22Rv1 (cell line): ENCODE measurements around the gene TNFSF12.
A peak's percentile ranks its signal among the peaks of the same experiment; 100 is the strongest.

Experiments used
- H3K27ac ChIP-seq: fragments of 450-650 bp; 2 replicates; pipeline ENCODE4 v1.5.1; 2017
- ZFX ChIP-seq: fragments of 450-650 bp; IDR thresholded peaks from 2 replicates; pipeline ENCODE4 v1.6.1; 2017; ENCODE audit warnings: antibody characterized with exemption, borderline replicate concordance
- TF ChIP-seq, protein P1 (sequence below): fragments of 450-650 bp; IDR thresholded peaks from 2 replicates; pipeline ENCODE4 v1.5.1; 2017; ENCODE audit warnings: mild to moderate bottlenecking

TNFSF12 gene

DNA sequence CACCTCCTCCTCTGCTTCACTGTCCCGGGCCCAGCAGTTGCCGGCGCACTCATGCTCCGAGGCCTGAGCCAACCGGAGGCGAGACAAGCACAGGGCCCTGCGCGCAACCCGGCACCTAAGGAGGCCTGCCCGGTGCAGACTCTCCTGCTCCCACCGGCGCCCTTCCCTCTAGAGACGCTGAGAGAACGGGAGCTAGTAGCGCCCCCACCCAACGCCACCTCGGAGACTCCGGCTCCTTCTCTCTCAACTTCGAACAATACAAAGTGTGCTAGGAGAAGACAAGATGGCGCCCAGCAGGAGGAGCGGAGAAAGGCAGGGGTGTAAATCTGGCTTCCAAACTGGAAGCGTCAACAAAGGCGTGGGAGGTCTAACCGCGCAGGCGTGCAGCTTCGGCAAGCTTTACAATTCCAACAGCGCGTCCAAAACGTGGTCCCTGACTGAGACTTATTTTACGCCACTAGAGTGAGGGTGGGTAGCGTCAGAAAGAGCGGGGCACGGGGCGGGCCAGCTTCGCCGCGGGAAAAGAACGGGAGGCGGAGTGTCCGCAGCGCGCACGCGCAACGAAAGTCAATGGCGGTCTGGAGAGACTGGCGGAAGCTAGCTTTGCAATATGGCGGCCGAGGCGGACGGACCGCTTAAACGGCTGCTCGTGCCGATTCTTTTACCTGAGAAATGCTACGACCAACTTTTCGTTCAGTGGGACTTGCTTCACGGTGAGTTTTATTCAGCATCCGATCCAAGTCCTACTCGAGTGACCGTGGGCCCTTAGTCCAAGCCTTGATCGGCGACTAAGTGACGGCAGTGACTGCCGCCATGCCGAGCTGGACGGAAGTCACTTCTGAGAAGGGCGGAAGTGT is 34.6 kb downstream of the TNFSF12 start, which contains the start of gene MPDU1:
Gene MPDU1 (plus strand): TSS at position 600 of the 857 bp plus-strand sequence. CDS start 11 bp downstream, at position 611.
- H3K27ac ChIP-seq: peak within 1 kb of the TSS; percentile 99
- TF ChIP-seq, protein P1, sequence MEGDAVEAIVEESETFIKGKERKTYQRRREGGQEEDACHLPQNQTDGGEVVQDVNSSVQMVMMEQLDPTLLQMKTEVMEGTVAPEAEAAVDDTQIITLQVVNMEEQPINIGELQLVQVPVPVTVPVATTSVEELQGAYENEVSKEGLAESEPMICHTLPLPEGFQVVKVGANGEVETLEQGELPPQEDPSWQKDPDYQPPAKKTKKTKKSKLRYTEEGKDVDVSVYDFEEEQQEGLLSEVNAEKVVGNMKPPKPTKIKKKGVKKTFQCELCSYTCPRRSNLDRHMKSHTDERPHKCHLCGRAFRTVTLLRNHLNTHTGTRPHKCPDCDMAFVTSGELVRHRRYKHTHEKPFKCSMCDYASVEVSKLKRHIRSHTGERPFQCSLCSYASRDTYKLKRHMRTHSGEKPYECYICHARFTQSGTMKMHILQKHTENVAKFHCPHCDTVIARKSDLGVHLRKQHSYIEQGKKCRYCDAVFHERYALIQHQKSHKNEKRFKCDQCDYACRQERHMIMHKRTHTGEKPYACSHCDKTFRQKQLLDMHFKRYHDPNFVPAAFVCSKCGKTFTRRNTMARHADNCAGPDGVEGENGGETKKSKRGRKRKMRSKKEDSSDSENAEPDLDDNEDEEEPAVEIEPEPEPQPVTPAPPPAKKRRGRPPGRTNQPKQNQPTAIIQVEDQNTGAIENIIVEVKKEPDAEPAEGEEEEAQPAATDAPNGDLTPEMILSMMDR: no peak
- no peak for TF ChIP-seq ZFX

DNA sequence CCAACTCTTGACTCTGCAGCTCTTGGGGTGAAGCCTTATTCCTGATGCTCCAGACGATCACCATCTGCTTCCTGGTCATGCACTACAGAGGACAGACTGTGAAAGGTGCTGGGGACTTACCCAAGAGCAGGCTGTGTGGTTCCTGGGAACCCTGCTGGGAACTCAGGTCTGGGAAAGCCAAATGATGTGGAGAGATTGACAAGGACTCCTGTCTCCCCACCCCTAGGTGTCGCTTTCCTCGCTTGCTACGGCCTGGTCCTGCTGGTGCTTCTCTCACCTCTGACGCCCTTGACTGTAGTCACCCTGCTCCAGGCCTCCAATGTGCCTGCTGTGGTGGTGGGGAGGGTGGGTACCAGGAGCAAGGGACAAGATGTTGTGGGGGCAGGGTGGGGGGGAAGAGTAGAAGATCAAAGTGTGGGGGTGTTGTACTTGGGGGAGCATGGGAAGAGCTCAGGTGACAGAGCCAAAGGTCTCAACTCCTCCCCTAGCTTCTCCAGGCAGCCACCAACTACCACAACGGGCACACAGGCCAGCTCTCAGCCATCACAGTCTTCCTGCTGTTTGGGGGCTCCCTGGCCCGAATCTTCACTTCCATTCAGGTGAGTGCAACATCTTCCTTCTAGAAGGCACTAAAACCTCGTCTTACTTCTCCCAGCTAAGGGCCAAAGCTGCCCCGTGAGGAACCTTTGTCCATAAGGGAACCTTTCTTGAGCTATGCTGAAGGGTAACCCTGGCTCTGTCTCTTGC is 38.0 kb downstream of the TNFSF12 start:
- H3K27ac ChIP-seq: no peak overlapping the region
- TF ChIP-seq ZFX: no peak
- TF ChIP-seq, protein P1: peak; percentile 27

DNA sequence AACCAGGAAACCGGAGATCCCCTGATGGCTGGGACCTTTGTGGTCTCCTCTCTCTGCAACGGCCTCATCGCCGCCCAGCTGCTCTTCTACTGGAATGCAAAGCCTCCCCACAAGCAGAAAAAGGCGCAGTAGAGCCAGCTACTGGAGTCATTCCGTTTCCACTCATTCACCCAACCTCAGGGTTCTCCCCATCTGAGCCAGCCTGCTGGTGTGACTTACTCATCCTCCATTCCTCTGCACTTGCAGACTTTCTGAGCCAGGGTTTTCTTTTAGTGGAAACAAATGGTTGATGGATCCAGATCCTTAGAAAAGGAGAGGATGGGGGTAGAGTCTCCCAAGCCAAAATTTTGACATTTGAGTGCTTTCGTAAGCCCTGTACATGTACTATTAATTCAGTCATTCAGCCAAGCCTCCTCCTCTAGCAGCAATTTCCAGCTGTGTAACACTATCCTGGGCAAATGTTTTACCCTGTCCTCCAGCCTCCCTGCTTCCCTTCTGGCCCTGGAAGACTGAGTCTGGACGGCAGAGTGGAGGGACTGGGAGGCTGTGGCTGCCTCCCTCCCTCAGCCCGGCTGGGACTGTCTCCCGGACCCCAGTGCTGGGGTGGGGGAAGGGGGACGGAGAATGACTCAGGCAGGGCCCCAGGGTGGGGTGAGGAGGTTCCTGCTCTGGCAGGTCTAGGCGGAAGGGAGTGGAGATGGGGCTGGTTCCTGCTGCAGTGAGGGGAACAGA is 38.7 kb downstream of the TNFSF12 start:
- H3K27ac ChIP-seq: no peak overlapping the region
- TF ChIP-seq, protein P1: no peak
- no peak for TF ChIP-seq ZFX

DNA sequence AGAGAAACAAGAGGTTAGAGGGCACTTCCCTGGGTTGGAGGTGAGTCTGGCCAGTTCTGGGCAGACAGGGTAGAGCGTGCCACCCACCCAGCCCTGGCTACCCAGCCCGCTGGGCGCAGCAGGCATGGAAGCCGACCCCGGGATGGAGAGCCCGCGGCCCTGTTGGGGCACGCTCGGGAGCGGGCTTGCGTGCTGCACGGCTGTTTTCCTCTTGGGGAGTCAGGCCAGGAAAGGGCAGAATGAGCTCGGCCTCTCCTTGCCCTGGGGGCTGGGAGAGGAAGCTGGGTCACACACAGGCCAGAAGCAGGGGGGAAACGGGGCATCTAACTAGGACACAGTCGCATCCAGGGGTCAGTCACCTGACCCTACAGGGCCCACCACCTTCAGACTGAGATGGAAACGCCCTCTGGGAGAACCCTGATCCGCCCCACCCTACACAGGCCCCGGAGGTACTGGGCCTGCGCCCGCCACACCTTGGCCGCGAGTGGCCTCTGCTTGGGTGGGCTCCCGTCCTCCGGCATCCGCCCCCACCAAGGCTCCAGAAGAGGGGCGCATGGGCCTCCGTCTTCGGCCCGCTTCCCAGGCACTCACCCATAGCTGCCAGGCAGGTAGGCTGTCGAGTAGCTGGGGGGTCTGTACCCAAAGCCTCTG is 39.8 kb downstream of the TNFSF12 start:
- H3K27ac ChIP-seq: no peak overlapping the region
- TF ChIP-seq ZFX: no peak
- TF ChIP-seq, protein P1: no peak

DNA sequence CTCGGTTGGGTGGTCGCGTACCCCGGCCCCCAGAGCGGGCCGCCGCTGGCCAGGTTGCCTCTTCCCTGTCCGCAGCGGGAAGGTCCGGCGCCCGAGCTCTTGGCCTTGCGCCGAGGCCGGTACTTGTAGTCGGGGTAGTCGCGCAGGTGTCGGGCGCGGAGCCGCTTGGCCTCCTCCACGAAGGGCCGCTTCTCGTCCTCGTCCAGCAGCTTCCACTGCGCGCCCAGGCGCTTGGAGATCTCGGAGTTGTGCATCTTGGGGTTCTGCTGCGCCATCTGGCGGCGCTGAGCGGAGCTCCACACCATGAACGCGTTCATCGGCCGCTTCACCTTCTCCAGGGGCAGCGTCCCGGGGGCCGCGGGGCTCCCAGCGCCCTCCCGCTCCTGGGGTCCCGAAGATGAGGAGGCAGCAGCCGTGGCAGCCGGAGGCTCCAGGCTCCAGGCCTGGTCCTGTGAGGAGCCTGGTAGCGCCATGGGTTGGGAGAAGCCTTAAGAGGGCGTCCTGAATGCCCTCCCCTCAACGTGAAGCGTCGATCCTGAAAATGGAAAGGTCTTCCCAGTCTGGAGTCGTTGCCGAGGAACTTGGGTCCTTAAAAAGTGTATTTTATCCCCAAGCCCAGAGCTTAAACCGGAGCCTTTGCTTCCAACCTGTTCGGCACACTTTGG is 40.5 kb downstream of the TNFSF12 start:
- TF ChIP-seq, protein P1: peak; percentile 13; the same call in 1 of the 2 replicates
- no peak for TF ChIP-seq ZFX
- H3K27ac ChIP-seq: peak overlapping the region; percentile 61
